ENCODE data around the gene ECD.

ECD gene

GRCh38 chr10:73206385-73206784 is 38.6 kb upstream of the ECD start:
- H3K4me3 ChIP-seq (ENCODE audit: low read depth, low read length): no peak overlapping the region
- TF ChIP-seq, protein P1, sequence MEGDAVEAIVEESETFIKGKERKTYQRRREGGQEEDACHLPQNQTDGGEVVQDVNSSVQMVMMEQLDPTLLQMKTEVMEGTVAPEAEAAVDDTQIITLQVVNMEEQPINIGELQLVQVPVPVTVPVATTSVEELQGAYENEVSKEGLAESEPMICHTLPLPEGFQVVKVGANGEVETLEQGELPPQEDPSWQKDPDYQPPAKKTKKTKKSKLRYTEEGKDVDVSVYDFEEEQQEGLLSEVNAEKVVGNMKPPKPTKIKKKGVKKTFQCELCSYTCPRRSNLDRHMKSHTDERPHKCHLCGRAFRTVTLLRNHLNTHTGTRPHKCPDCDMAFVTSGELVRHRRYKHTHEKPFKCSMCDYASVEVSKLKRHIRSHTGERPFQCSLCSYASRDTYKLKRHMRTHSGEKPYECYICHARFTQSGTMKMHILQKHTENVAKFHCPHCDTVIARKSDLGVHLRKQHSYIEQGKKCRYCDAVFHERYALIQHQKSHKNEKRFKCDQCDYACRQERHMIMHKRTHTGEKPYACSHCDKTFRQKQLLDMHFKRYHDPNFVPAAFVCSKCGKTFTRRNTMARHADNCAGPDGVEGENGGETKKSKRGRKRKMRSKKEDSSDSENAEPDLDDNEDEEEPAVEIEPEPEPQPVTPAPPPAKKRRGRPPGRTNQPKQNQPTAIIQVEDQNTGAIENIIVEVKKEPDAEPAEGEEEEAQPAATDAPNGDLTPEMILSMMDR (IDR thresholded peaks at IDR 0.05; ENCODE audit: low read depth, low read length, missing control alignments): no peak
- DNase-seq (ENCODE audit: low read depth): no peak

GRCh38 chr10:73205890-73206289 is 38.1 kb upstream of the ECD start:
- DNase-seq (ENCODE audit: low read depth): no peak
- TF ChIP-seq, protein P1 (IDR thresholded peaks at IDR 0.05; ENCODE audit: low read depth, low read length, missing control alignments): no peak

DNA sequence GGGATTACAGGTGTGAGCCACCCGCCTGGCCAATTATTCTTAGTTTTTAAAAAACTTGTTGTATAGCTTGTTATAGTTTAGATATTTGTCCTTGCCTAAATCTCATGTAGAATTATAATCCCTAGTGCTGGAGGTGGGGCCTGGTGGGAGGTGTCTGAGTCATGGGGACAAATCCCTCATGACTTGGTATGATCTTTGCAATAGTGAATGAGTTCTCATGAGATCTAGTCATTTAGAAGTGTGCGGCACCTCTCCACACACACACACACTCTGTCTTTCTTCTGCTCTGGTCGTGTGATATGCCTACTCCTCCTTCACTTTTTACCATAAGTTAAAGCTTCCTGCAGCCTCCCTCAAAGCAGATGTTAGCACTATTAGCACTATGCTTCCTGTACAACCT is 37.3 kb upstream of the ECD start:
- H3K4me3 ChIP-seq (ENCODE audit: low read depth, low read length): no peak overlapping the region
- DNase-seq (ENCODE audit: low read depth): no peak
- TF ChIP-seq, protein P1 (IDR thresholded peaks at IDR 0.05; ENCODE audit: low read depth, low read length, missing control alignments): no peak

More at GRCh38 chr10:73205890-73206289, 38.1 kb upstream of the ECD start:
- H3K4me3 ChIP-seq (ENCODE audit: low read depth, low read length): no peak overlapping the region

- no peak for DNase-seq (ENCODE audit: low read depth)
- no peak overlapping the region for H3K4me3 ChIP-seq (ENCODE audit: low read depth, low read length)
- TF ChIP-seq, protein P1 (IDR thresholded peaks at IDR 0.05; ENCODE audit: low read depth, low read length, missing control alignments): no peak
These were observed 22.4 kb upstream of the ECD start for GRCh38 chr10:73190188-73190587.

- TF ChIP-seq, protein P1 (IDR thresholded peaks at IDR 0.05; ENCODE audit: low read depth, low read length, missing control alignments): no peak
- H3K4me3 ChIP-seq (ENCODE audit: low read depth, low read length): no peak overlapping the region
- no peak for DNase-seq (ENCODE audit: low read depth)
These were observed 18.5 kb upstream of the ECD start for GRCh38 chr10:73186266-73186665.

DNA sequence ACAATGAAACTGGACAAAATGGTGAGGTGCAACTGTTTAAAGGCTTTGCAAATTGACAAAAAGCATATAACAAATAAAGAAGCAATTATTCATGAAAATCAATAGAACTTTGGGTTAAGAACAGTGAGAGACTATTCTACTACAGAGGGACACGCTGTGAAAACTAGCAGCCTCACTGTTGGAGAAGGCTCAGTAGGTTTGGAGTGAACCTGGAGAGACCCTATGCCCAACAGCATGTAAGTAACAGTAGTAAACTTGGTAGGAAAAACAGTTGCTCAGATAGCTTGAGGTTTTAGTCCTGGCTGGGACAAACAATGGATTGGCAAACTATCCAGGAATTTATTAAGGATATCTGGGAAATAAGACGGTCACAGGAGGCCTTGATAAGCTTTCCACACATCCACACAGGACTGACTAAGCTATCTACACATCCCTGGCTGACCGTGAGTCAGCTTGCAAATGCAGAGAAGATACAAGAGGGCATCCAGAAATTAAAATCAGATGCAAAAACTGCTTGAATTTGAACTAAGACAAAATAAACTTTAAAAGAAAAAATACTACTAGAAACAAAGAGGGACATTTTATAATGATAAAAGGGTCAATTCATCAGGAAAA is 16.0 kb upstream of the ECD start:
- TF ChIP-seq, protein P1 (IDR thresholded peaks at IDR 0.05; ENCODE audit: low read depth, low read length, missing control alignments): no peak
- no peak for DNase-seq (ENCODE audit: low read depth)
- no peak overlapping the region for H3K4me3 ChIP-seq (ENCODE audit: low read depth, low read length)

GRCh38 chr10:73182568-73182967 is 14.8 kb upstream of the ECD start:
- TF ChIP-seq, protein P1 (IDR thresholded peaks at IDR 0.05; ENCODE audit: low read depth, low read length, missing control alignments): no peak
- DNase-seq (ENCODE audit: low read depth): no peak
- H3K4me3 ChIP-seq (ENCODE audit: low read depth, low read length): no peak overlapping the region

Data from GM12864 (cell line).